ENCODE results near the gene ANKLE2.
"Not testable (repeated sequence)": the region's sequence is repeated elsewhere in the genome, so short reads cannot be mapped to it uniquely, and the experiment has no call there.

Gene ANKLE2
- 167 to 174 reads per million in 2 donors for total RNA-seq

GRCh38 chr12:132761032-132761920, at the start of gene ANKLE2:
Gene ANKLE2 (minus strand): TSS chr12:132761832. CDS start chr12:132761798, 34 bp downstream.
- peak in 4 of 5 experiments; percentile 53 to 84 (median 62) for DNase-seq

GRCh38 chr12:132809391-132809790, 47.8 kb upstream of the ANKLE2 start:
- DNase-seq, result not testable (repeated sequence)

GRCh38 chr12:132807295-132808092, 45.9 kb upstream of the ANKLE2 start:
- DNase-seq, result no peak

- DNase-seq, result no peak
Observed at GRCh38 chr12:132806857-132807256, 45.2 kb upstream of the ANKLE2 start.

- no peak for DNase-seq
Observed at GRCh38 chr12:132804426-132804861, 42.8 kb upstream of the ANKLE2 start.

GRCh38 chr12:132803888-132804287, 42.3 kb upstream of the ANKLE2 start:
- DNase-seq, result no peak

- no peak for DNase-seq
Observed at GRCh38 chr12:132803125-132803524, 41.5 kb upstream of the ANKLE2 start.

GRCh38 chr12:132801741-132802140, 40.1 kb upstream of the ANKLE2 start:
- DNase-seq, result no peak

GRCh38 chr12:132798836-132799235, 37.2 kb upstream of the ANKLE2 start:
- DNase-seq, result no peak

- no peak for DNase-seq
Observed at GRCh38 chr12:132797820-132798570, 36.4 kb upstream of the ANKLE2 start.

GRCh38 chr12:132795847-132796246, 34.2 kb upstream of the ANKLE2 start:
- no peak for DNase-seq

- DNase-seq, result not testable (repeated sequence)
Observed at GRCh38 chr12:132791940-132792339, 30.3 kb upstream of the ANKLE2 start.

GRCh38 chr12:132789099-132789471, 27.5 kb upstream of the ANKLE2 start:
- no peak for DNase-seq

- DNase-seq, result no peak
Observed at GRCh38 chr12:132788375-132789098, 26.9 kb upstream of the ANKLE2 start.

- no peak for DNase-seq
Observed at GRCh38 chr12:132787877-132788276, 26.2 kb upstream of the ANKLE2 start.

GRCh38 chr12:132786192-132786591, 24.6 kb upstream of the ANKLE2 start:
- no peak for DNase-seq

- no peak for DNase-seq
Observed at GRCh38 chr12:132784580-132784979, 22.9 kb upstream of the ANKLE2 start.

GRCh38 chr12:132783917-132784531, 22.4 kb upstream of the ANKLE2 start:
- no peak for DNase-seq

- no peak for DNase-seq
Observed at GRCh38 chr12:132781938-132782337, 20.3 kb upstream of the ANKLE2 start.

- no peak for DNase-seq
Observed at GRCh38 chr12:132779781-132780353, 18.2 kb upstream of the ANKLE2 start.

GRCh38 chr12:132777614-132778013, 16.0 kb upstream of the ANKLE2 start:
- DNase-seq, result no peak
